Eye (tissue), 1 donor: ENCODE results near the gene GLYATL1.
"Not testable (repeated sequence)": the region's sequence is repeated elsewhere in the genome, so short reads cannot be mapped to it uniquely, and the experiment has no call there.

Experiments used
- DNase-seq: peaks from one replicate; pipeline ENCODE4 v3.0.0-alpha.2; 2015

Gene GLYATL1

GRCh38 chr11:59000003-59000402 is 60.7 kb downstream of the GLYATL1 start:
- DNase-seq: no peak

- DNase-seq: not testable (repeated sequence)
Observed at GRCh38 chr11:59002006-59002405, 62.7 kb downstream of the GLYATL1 start.
